GM21515 (cell line): Measurements from ENCODE around the gene SPOPL.

Experiments
- ATAC-seq: cut with Tn5 transposase; IDR thresholded peaks from one replicate; pipeline ENCODE4 v1.9.1; 2021; ENCODE audit not compliant: unreplicated experiment

Gene SPOPL

GRCh38 chr2:138493334-138493733 lies 8.2 kb upstream of the SPOPL start:
- ATAC-seq: no peak

- no peak for ATAC-seq
Measured at GRCh38 chr2:138494265-138494966, 7.2 kb upstream of the SPOPL start.

GRCh38 chr2:138495384-138495783 lies 6.2 kb upstream of the SPOPL start:
- no peak for ATAC-seq

- ATAC-seq: no peak
Measured at GRCh38 chr2:138496096-138496651, 5.4 kb upstream of the SPOPL start.

GRCh38 chr2:138497294-138497693 lies 4.3 kb upstream of the SPOPL start:
- no peak for ATAC-seq

- ATAC-seq: no peak
Measured at GRCh38 chr2:138499684-138500083, 1.9 kb upstream of the SPOPL start.

- ATAC-seq: peak; percentile 12
Measured at GRCh38 chr2:138500592-138501424, 762 bp upstream of the SPOPL start.

GRCh38 chr2:138502255-138503086 lies 901 bp downstream of the SPOPL start:
- ATAC-seq: peak; percentile 2

GRCh38 chr2:138503087-138503442 lies 1.5 kb downstream of the SPOPL start:
- ATAC-seq: no peak

- ATAC-seq: no peak
Measured at GRCh38 chr2:138503652-138504051, 2.1 kb downstream of the SPOPL start.

GRCh38 chr2:138504092-138504491 lies 2.5 kb downstream of the SPOPL start:
- no peak for ATAC-seq

- ATAC-seq: peak; percentile 41
Measured at GRCh38 chr2:138504546-138505235, 3.1 kb downstream of the SPOPL start.

- no peak for ATAC-seq
Measured at GRCh38 chr2:138507267-138507666, 5.7 kb downstream of the SPOPL start.

GRCh38 chr2:138510319-138510718 lies 8.7 kb downstream of the SPOPL start:
- ATAC-seq: no peak

GRCh38 chr2:138512672-138513071 lies 11.1 kb downstream of the SPOPL start:
- ATAC-seq: no peak

GRCh38 chr2:138514173-138514572 lies 12.6 kb downstream of the SPOPL start:
- no peak for ATAC-seq

- no peak for ATAC-seq
Measured at GRCh38 chr2:138515092-138515491, 13.5 kb downstream of the SPOPL start.

GRCh38 chr2:138516030-138516704 lies 14.6 kb downstream of the SPOPL start:
- no peak for ATAC-seq

- ATAC-seq: no peak
Measured at GRCh38 chr2:138518860-138519259, 17.3 kb downstream of the SPOPL start.

GRCh38 chr2:138521821-138522220 lies 20.3 kb downstream of the SPOPL start:
- ATAC-seq: no peak
